ENCODE data around the gene MAML1. TPM values are rescaled to one million over a fixed set of nuclear protein-coding genes. Genes with fewer than 3 reads are reported as not detected.

MAML1 gene
- total RNA-seq, 1 experiment from 2014 or later = 42.2 TPM

GRCh38 chr5:179732918-179733771 lies 523 bp downstream of the MAML1 start (continued):
- 0 out of 2 replicates have a peak, but pooled peaks have one; percentile 27 for TF ChIP-seq AR (CRISPR knock-in tag; IDR thresholded peaks at IDR 0.05)
- peak; percentile 9; the same call in 1 of the 2 replicates for TF ChIP-seq SP1 (CRISPR knock-in tag; conservative IDR thresholded peaks at IDR 0.05)
- TF ChIP-seq CREB1 (CRISPR knock-in tag; IDR thresholded peaks at IDR 0.05) = no peak
- TF ChIP-seq ZNF416 (CRISPR knock-in tag; IDR thresholded peaks at IDR 0.05) = peak; percentile 4; the same call in 1 of the 2 replicates
- TF ChIP-seq STAT6 (CRISPR knock-in tag; conservative IDR thresholded peaks at IDR 0.05; ENCODE audit: low read depth) = no peak
- TF ChIP-seq EMX1 (CRISPR knock-in tag; IDR thresholded peaks at IDR 0.05) = no peak
- no peak for TF ChIP-seq OVOL2 (CRISPR knock-in tag; IDR thresholded peaks at IDR 0.05; ENCODE audit: borderline replicate concordance)
- TF ChIP-seq TEAD4 (CRISPR knock-in tag; IDR thresholded peaks at IDR 0.05) = no peak
- TF ChIP-seq IRF1 (CRISPR knock-in tag; IDR thresholded peaks at IDR 0.05) = no peak
- TF ChIP-seq FOXP4 (CRISPR knock-in tag; IDR thresholded peaks at IDR 0.05) = 0 out of 2 replicates have a peak, but pooled peaks have one; percentile 41
- TF ChIP-seq KAT7 (CRISPR knock-in tag; IDR thresholded peaks at IDR 0.05; ENCODE audit: borderline replicate concordance) = no peak; the same call in 1 of the 2 replicates
- peak; percentile 49; the same call in 1 of the 2 replicates for TF ChIP-seq FOXP1 (CRISPR knock-in tag; IDR thresholded peaks at IDR 0.05; ENCODE audit: borderline replicate concordance)
- no peak for TF ChIP-seq CREM (CRISPR knock-in tag; IDR thresholded peaks at IDR 0.05)
- no peak for TF ChIP-seq FOXK1 (CRISPR knock-in tag; IDR thresholded peaks at IDR 0.05)
- no peak for TF ChIP-seq GABPB1 (CRISPR knock-in tag; IDR thresholded peaks at IDR 0.05)
- TF ChIP-seq ZNF263 (CRISPR knock-in tag; IDR thresholded peaks at IDR 0.05; ENCODE audit: low read depth) = no peak
- peak; percentile 89; the same call in 1 of the 2 replicates for TF ChIP-seq TP53 (CRISPR knock-in tag; IDR thresholded peaks at IDR 0.05)
- no peak for TF ChIP-seq NR3C1 (CRISPR knock-in tag; conservative IDR thresholded peaks at IDR 0.05; ENCODE audit: low read depth)
- peak; percentile 42 for TF ChIP-seq TCF7 (CRISPR knock-in tag; IDR thresholded peaks at IDR 0.05; ENCODE audit: low read depth)
- no peak for TF ChIP-seq NFATC4 (CRISPR knock-in tag; IDR thresholded peaks at IDR 0.05)
- no peak for TF ChIP-seq ZNF425 (CRISPR knock-in tag; conservative IDR thresholded peaks at IDR 0.05)
- TF ChIP-seq USF2 (CRISPR knock-in tag; IDR thresholded peaks at IDR 0.05) = no peak
- 0 out of 2 replicates have a peak, but pooled peaks have one; percentile 66 for TF ChIP-seq CBFB (CRISPR knock-in tag; IDR thresholded peaks at IDR 0.05; ENCODE audit: low read depth)
- no peak for TF ChIP-seq SOX15 (CRISPR knock-in tag; IDR thresholded peaks at IDR 0.05)

All from WTC11 (cell line).